T-helper 1 cell treated with Interleukin-12 subunit alpha and Interleukin-12 subunit beta and Interleukin-4 antibody, amounts not matched to agents 30 μg/mL and 1 μg/mL, for 36 hours (primary cell): ENCODE measurements around the gene SLC25A10.
"Not testable (repeated sequence)": the region's sequence is repeated elsewhere in the genome, so short reads cannot be mapped to it uniquely, and the experiment has no call there.

ENCODE experiments used
- H3K27ac Mint-ChIP-seq: one replicate; pipeline ENCODE4 v1.8.0; 2021; ENCODE audit warnings: mild to moderate bottlenecking, mixed read lengths
- H3K27me3 Mint-ChIP-seq: one replicate; pipeline ENCODE4 v1.8.0; 2021; ENCODE audit warnings: low read depth, mixed read lengths
- H3K36me3 Mint-ChIP-seq: one replicate; pipeline ENCODE4 v1.8.0; 2021; ENCODE audit warnings: low read depth, mixed read lengths
- H3K4me1 Mint-ChIP-seq: one replicate; pipeline ENCODE4 v1.8.0; 2021; ENCODE audit warnings: low read depth, mixed read lengths
- H3K4me3 Mint-ChIP-seq: one replicate; pipeline ENCODE4 v1.8.0; 2021; ENCODE audit warnings: mild to moderate bottlenecking, moderate library complexity, mixed read lengths
- H3K9me3 Mint-ChIP-seq: one replicate; pipeline ENCODE4 v1.8.0; 2021; ENCODE audit warnings: mixed read lengths

SLC25A10 gene

DNA sequence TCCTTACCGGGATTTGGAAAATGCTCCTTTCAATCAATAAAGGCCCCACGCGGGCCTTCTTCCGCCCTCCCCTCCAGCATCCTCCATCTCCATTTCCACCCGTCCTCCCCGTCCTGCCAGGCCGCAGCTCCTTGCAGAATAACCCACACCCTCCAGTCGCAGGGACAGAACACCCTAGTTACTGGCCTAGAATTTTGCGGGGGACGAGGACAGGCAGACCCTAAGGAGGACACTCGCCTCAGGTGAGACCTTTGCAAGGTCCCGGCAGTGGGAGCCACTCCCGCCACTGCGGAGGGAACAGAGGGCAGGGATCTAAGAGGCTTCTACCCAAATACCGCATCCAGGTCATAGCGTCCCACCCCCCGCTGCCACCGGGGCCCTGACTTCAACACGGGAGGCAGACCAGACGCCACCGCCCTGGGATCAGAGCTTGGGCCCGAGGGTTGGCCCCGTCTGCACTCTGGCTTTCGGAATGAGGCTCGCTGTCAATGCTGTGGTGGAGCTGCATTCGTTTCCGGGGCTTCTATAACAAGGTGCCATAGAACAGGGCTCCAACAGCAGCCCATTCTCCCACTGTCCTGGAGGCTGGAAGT lies 26.8 kb downstream of the SLC25A10 start:
- Mint-ChIP-seq H3K27me3 (peaks cover 16% of the 10 kb centered on the region), H3K4me1 (peaks cover 6% of the 10 kb centered on the region), H3K36me3 (peaks cover 1% of the 10 kb centered on the region), H3K4me3 (no peak overlapping the region), H3K27ac (no peak overlapping the region), H3K9me3 (no peaks in the 10 kb centered on the region)

DNA sequence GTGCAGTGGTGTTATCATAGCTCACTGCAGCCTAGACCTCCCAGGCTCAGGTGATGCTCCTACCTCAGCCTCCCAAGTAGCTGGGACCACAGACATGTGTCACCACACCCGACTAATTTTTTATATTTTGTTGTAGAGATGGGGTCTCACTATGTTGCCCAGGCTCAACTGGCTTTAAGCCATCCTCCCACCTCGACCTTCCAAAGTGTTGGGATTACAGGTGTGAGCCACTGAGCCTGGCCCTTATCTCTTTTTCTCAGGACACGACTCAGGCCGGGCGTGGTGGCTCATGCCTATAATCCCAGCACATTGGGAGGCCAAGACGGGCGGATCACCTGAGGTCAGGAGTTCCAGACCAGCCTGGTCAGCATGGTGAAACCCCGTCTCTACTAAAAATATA lies 27.5 kb downstream of the SLC25A10 start:
- H3K4me1 Mint-ChIP-seq, H3K9me3 Mint-ChIP-seq, H3K27ac Mint-ChIP-seq, H3K36me3 Mint-ChIP-seq, H3K4me3 Mint-ChIP-seq: not testable (repeated sequence)
- H3K27me3 Mint-ChIP-seq, result peaks cover 16% of the 10 kb centered on the region

DNA sequence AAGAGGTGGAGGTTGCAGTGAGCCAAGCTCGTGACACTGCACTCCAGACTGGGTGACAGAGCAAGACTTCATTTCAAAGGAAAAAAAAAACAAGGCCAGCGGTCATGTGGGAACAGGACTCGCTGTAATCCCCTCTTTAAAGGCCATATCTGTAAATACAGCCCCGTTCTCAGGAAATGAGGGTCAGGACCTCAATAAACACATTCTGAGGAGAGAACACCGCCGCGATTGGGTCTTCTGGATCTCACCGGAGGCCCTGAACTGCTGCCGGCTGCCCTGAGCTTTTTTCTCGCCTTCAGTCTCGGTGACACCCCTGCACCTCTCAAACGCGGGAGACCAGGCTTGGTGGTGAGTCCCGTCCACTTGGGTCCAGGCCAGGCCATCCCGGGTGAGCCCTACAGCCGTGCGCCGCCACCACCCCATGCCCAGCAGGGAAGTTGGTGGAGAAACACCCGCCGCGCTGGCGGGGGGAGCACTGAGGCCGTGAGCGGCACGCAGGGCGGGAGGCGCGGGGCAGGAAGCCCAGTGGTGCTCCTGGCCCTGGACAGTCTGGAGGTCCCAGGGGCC lies 28.4 kb downstream of the SLC25A10 start:
- H3K27me3 Mint-ChIP-seq, result peaks cover 16% of the 10 kb centered on the region
- peaks cover 1% of the 10 kb centered on the region for H3K36me3 Mint-ChIP-seq
- no peaks in the 10 kb centered on the region for H3K9me3 Mint-ChIP-seq
- H3K4me1 Mint-ChIP-seq, result peaks cover 5% of the 10 kb centered on the region
- H3K27ac Mint-ChIP-seq, result no peak overlapping the region
- H3K4me3 Mint-ChIP-seq, result no peak overlapping the region

DNA sequence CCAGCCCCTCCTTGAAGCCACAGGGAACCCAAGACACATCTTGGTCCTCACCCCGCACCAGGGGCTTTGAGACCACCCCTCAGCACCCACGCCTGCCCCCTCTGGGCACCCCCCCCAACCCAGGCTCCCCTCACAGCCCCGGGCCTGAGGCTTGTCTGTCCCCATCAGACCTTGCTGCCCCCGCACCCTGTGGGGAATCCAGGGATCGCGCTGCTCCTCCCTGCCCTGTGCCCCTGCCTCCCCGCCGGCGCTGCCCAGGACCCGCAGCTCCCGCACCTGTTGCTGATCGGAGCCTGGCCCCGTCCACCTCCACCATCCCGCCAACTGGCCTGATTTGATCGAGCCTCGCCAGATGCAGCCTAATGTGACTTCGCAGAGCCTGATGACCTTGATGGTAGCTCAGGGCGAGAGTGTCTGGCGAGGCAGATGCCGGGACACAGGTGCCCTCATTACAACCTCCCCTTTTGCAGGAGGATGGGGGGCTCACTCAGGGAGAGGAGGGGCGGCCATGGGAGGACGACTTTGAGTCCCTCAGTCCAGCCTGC lies 29.0 kb downstream of the SLC25A10 start:
- Mint-ChIP-seq H3K36me3 (peaks cover 1% of the 10 kb centered on the region), H3K27me3 (peaks cover 11% of the 10 kb centered on the region), H3K27ac (no peak overlapping the region), H3K9me3 (no peaks in the 10 kb centered on the region), H3K4me3 (no peak overlapping the region), H3K4me1 (no peaks in the 10 kb centered on the region)

DNA sequence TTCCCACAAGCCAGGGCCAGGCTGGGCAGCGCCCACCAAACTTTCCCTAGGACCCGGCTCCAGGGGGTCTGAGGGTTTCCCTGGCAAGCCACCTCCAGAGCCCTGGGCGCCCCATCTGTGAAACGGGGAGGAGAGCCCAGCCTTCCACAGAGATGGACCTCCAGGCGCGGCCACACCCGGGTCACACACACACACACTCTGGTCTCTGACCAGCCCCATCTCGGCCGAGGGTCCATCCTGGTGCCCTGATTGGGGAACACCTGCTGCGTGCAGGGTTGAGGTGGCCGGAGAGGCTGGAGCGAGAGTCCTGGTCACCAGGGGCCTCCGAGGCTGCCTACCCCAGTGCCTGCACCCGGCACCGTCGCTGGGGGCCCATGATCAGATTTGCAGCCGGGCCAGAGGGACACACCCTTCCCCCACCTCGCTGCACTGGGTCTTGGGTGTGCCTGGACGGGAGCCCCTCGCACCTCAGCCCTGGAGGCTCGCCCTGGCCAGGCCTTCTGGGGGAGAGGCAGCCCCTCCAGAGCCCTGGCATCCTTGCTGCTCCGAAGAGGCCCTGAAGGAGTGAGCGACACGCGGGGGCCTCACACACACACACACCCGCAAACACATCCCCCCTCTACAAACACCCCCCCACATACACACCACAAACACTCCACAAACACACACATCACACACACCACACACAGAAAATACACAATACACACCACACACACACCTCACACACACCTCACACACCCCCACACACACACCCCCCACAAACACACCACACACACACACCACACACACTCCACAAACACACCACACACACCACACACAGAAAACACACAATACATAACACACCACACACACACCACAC lies 29.7 kb downstream of the SLC25A10 start:
- H3K27ac Mint-ChIP-seq, result no peak overlapping the region
- H3K9me3 Mint-ChIP-seq, result no peaks in the 10 kb centered on the region
- H3K4me1 Mint-ChIP-seq, result no peaks in the 10 kb centered on the region
- peaks cover 1% of the 10 kb centered on the region for H3K36me3 Mint-ChIP-seq
- H3K4me3 Mint-ChIP-seq, result no peak overlapping the region
- H3K27me3 Mint-ChIP-seq, result peaks cover 11% of the 10 kb centered on the region
